Stimulated activated memory B cell treated with anti-CD40 and anti-IgM and Interleukin-4, amounts not matched to agents 10 μg/mL and 1 μg/mL and 100 μg/mL, for 72 hours (primary cell): Measurements from ENCODE around the gene ARHGAP12.
"Not testable (repeated sequence)": the region's sequence is repeated elsewhere in the genome, so short reads cannot be mapped to it uniquely, and the experiment has no call there.

ENCODE experiments used
- ATAC-seq: fragments of 150-1000 bp; cut with Tn5 transposase; 2 replicates; pipeline ENCODE4 v1.10.0; 2021
- H3K27ac Mint-ChIP-seq: one replicate; pipeline ENCODE4 v1.8.0; 2022; ENCODE audit warnings: mild to moderate bottlenecking, mixed read lengths
- H3K27me3 Mint-ChIP-seq: one replicate; pipeline ENCODE4 v1.8.0; 2022; ENCODE audit warnings: mixed read lengths
- H3K36me3 Mint-ChIP-seq: one replicate; pipeline ENCODE4 v1.8.0; 2022; ENCODE audit warnings: mixed read lengths
- H3K4me1 Mint-ChIP-seq: one replicate; pipeline ENCODE4 v1.8.0; 2022; ENCODE audit warnings: mixed read lengths
- H3K4me3 Mint-ChIP-seq: one replicate; pipeline ENCODE4 v1.8.0; 2022; ENCODE audit warnings: mild to moderate bottlenecking, moderate library complexity, mixed read lengths
- H3K9me3 Mint-ChIP-seq: one replicate; pipeline ENCODE4 v1.8.0; 2022; ENCODE audit warnings: mixed read lengths

The ARHGAP12 gene

DNA sequence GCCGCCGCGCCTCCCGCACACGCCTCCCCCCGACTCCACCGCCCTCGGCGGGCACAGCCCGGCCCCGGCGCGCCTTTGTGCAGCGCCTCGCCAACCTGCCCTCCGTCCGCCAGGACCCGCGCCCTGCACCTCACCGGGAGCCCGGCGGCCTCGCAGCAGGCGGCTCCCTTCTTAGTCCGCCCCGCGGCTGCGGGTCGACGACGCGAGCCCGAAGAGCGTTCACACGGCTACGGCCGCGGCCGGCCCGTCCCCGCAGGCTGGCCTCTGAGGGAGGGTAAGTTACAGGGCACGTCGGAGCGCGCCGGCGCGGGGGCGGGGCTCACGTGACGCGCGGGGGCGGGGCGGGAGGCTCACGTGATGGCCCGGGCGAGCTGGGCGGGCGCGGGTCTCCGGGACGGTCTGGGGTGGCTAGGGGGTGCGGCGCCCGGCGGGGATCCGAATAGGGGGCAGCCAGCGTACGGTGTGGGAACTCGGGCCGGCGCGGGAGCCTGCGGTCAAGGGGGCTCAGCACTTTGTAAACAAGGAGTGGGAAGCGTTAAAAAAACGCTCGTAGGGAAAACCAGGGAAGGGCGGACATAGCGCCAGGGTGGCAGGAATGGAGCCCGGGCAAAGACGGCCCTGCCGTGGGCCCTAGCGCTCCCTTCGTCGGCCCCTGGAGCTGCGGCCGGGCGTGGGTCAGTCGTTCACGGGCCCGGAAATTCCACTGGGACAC, at the start of gene ARHGAP12:
ARHGAP12 (minus strand) TSS at position 283 of the 712 bp plus-strand sequence. CDS start 19,976 bp downstream, outside the sequence.
- H3K27ac Mint-ChIP-seq = peak within 1 kb of the TSS; percentile 93
- H3K27me3 Mint-ChIP-seq = no peaks in the 10 kb centered on the region
- no peaks in the 10 kb centered on the region for H3K9me3 Mint-ChIP-seq
- H3K4me1 Mint-ChIP-seq = peaks cover 46% of the 10 kb centered on the region
- peak within 1 kb of the TSS; percentile 99 for H3K4me3 Mint-ChIP-seq
- ATAC-seq = peak; percentile 91
- no peaks in the 10 kb centered on the region for H3K36me3 Mint-ChIP-seq

- peaks cover 12% of the 10 kb centered on the region for H3K4me1 Mint-ChIP-seq
- no peak overlapping the region for H3K4me3 Mint-ChIP-seq
- no peak for ATAC-seq
- no peaks in the 10 kb centered on the region for H3K9me3 Mint-ChIP-seq
- no peaks in the 10 kb centered on the region for H3K36me3 Mint-ChIP-seq
- H3K27ac Mint-ChIP-seq = no peak overlapping the region
- H3K27me3 Mint-ChIP-seq = peaks cover 14% of the 10 kb centered on the region
Observed at GRCh38 chr10:31978156-31978483, 49.5 kb upstream of the ARHGAP12 start.

- Mint-ChIP-seq H3K9me3 (no peaks in the 10 kb centered on the region), H3K27me3 (peaks cover 14% of the 10 kb centered on the region)
- ATAC-seq = peak; percentile 79
Observed at GRCh38 chr10:31977440-31978155, 49.0 kb upstream of the ARHGAP12 start.

GRCh38 chr10:31975157-31975765, 46.6 kb upstream of the ARHGAP12 start:
- Mint-ChIP-seq H3K9me3 (no peaks in the 10 kb centered on the region), H3K36me3 (no peaks in the 10 kb centered on the region), H3K4me3 (no peak overlapping the region), H3K27ac (no peak overlapping the region), H3K4me1 (peaks cover 12% of the 10 kb centered on the region), H3K27me3 (peaks cover 9% of the 10 kb centered on the region)
- no peak for ATAC-seq

More at GRCh38 chr10:31977440-31978155, 49.0 kb upstream of the ARHGAP12 start:
- H3K4me1 Mint-ChIP-seq = peaks cover 12% of the 10 kb centered on the region
- peak overlapping the region; percentile 0 for H3K4me3 Mint-ChIP-seq
- H3K27ac Mint-ChIP-seq = no peak overlapping the region
- no peaks in the 10 kb centered on the region for H3K36me3 Mint-ChIP-seq

DNA sequence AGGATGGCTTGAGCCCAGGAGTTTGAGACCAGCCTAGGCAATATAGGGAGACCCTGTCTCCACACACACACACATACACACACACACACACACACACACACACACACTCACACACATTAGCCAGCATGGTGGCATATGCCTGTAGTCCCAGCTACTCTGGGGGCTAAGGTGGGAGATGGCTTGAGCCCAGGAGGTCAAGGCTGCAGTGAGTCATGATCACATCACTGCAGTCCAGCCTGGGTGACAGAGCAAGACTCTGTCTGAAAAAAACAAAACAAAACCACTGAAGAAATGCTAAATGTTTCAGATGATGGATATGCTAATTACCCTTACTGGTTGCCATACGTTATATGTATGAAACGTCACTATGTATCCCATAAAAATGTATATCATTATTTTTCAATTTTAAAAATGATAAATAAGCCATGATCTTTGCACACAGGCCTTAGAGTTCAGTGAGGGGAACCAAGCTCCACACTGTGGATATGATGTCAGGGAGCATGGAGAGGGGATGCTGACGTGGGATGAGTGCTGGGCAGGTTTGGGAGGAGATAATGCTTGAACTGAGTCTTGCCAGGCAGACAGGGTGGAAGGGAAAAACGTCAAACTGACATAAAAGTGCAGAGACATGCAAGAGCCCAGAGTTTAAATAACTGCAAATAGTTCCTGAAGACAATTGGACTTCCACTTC, 45.9 kb upstream of the ARHGAP12 start:
- Mint-ChIP-seq H3K36me3 (no peaks in the 10 kb centered on the region), H3K4me1 (peaks cover 12% of the 10 kb centered on the region), H3K27ac (no peak overlapping the region), H3K4me3 (no peak overlapping the region), H3K27me3 (peaks cover 2% of the 10 kb centered on the region), H3K9me3 (no peaks in the 10 kb centered on the region)
- ATAC-seq = no peak

- Mint-ChIP-seq H3K4me1 (peaks cover 8% of the 10 kb centered on the region), H3K27ac (no peak overlapping the region), H3K9me3 (no peaks in the 10 kb centered on the region), H3K36me3 (no peaks in the 10 kb centered on the region), H3K4me3 (no peak overlapping the region), H3K27me3 (no peaks in the 10 kb centered on the region)
- ATAC-seq = no peak
Observed at GRCh38 chr10:31972519-31973041, 43.9 kb upstream of the ARHGAP12 start.

DNA sequence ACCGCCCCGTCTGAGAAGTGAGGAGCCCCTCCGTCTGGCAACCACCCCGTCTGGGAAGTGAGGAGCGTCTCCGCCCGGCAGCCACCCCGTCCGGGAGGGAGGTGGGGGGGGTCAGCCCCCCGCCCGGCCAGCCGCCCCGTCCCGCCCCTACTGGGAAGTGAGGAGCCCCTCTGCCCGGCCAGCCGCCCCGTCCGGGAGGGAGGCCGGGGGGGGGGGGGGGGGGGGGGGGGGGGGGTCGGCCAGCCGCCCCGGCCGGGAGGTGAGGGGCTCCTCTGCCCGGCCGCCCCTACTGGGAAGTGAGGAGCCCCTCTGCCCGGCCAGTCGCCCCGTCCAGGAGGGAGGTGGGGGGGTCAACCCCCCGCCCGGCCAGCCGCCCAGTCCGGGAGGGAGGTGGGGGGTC, 41.2 kb upstream of the ARHGAP12 start:
- not testable (repeated sequence) for H3K4me1 Mint-ChIP-seq, H3K9me3 Mint-ChIP-seq, H3K36me3 Mint-ChIP-seq, H3K4me3 Mint-ChIP-seq, H3K27ac Mint-ChIP-seq, H3K27me3 Mint-ChIP-seq, ATAC-seq

DNA sequence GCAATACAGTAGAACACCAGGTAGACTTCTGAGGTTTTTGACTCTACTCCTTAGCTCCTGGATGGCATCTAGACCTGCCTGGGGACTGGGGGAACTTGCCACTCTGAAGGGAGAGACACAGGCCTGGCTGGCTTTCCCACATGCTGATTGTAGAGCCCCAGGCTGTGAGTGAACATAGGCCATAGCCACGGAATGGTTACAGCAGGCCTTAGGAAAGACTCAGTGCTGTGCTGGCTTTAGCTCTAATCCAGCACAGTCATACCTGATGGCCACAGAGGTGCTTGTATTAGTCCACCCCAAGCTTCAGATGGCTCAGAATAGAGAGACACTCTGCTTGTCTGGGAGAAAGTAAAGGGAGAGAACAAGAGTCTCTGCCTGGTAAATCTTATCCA, 35.0 kb upstream of the ARHGAP12 start:
- H3K27me3 Mint-ChIP-seq = no peaks in the 10 kb centered on the region

DNA sequence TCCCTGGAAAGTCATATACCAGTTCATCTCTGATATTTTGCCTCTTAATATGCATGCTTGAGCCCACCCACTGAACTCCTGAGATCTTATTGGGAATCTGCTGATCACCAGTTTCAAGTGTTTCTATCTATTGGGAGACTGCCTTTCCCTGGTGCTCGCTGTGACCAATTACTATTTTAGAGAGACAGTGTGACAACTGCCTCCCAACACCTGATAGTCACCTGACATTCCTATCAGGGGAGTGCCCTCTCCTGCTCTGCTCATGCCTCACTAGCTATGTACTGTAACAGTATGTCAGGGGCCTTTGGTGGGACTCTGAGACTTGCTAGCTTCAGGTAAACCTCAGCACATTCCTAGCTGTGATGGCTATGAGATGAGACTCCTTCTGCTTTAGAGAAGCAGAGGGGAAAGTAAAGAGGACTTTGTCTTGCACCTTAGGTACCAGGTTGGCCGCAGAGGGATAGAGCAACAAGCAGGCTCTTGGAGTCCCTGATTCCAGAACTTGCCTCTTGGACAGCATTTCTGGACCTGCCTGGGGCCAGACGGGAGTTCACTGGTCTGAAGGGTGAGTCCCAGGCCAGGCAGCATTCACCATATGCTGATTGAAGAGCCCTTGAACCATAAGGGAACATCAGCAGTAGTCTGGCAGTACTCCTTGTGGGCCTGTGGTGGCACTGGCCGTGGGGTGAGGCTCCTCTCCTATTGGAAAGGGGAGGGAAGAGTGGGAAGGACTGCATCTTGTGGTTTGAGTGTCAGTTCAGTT, 34.4 kb upstream of the ARHGAP12 start:
- no peak for ATAC-seq

More for the DNA sequence above, 35.0 kb upstream of the ARHGAP12 start:
- Mint-ChIP-seq H3K4me1 (peaks cover 10% of the 10 kb centered on the region), H3K27ac (no peak overlapping the region), H3K9me3 (no peaks in the 10 kb centered on the region), H3K4me3 (no peak overlapping the region), H3K36me3 (no peaks in the 10 kb centered on the region)
- ATAC-seq = no peak

GRCh38 chr10:31961277-31962074, 32.8 kb upstream of the ARHGAP12 start:
- no peak overlapping the region for H3K27ac Mint-ChIP-seq
- H3K9me3 Mint-ChIP-seq = no peaks in the 10 kb centered on the region
- H3K4me3 Mint-ChIP-seq = no peak overlapping the region
- H3K4me1 Mint-ChIP-seq = peaks cover 10% of the 10 kb centered on the region
- H3K27me3 Mint-ChIP-seq = no peaks in the 10 kb centered on the region
- peak; percentile 66 for ATAC-seq
- peaks cover under 1% of the 10 kb centered on the region for H3K36me3 Mint-ChIP-seq

More for the DNA sequence above, 34.4 kb upstream of the ARHGAP12 start:
- Mint-ChIP-seq H3K27me3 (no peaks in the 10 kb centered on the region), H3K4me3 (no peak overlapping the region), H3K9me3 (no peaks in the 10 kb centered on the region), H3K4me1 (peaks cover 10% of the 10 kb centered on the region), H3K27ac (no peak overlapping the region), H3K36me3 (no peaks in the 10 kb centered on the region)

- peaks cover 3% of the 10 kb centered on the region for H3K9me3 Mint-ChIP-seq
Observed at GRCh38 chr10:31959461-31960173, 31.0 kb upstream of the ARHGAP12 start.

GRCh38 chr10:31958856-31959255, 30.2 kb upstream of the ARHGAP12 start:
- H3K9me3 Mint-ChIP-seq = peaks cover 11% of the 10 kb centered on the region
- H3K4me3 Mint-ChIP-seq = no peak overlapping the region
- H3K27ac Mint-ChIP-seq = no peak overlapping the region
- no peaks in the 10 kb centered on the region for H3K27me3 Mint-ChIP-seq
- ATAC-seq = no peak
- peaks cover 10% of the 10 kb centered on the region for H3K4me1 Mint-ChIP-seq
- H3K36me3 Mint-ChIP-seq = peaks cover 15% of the 10 kb centered on the region

More at GRCh38 chr10:31959461-31960173, 31.0 kb upstream of the ARHGAP12 start:
- Mint-ChIP-seq H3K27me3 (no peaks in the 10 kb centered on the region), H3K4me1 (peaks cover 10% of the 10 kb centered on the region), H3K27ac (no peak overlapping the region), H3K36me3 (peaks cover 8% of the 10 kb centered on the region), H3K4me3 (no peak overlapping the region)
- no peak for ATAC-seq

DNA sequence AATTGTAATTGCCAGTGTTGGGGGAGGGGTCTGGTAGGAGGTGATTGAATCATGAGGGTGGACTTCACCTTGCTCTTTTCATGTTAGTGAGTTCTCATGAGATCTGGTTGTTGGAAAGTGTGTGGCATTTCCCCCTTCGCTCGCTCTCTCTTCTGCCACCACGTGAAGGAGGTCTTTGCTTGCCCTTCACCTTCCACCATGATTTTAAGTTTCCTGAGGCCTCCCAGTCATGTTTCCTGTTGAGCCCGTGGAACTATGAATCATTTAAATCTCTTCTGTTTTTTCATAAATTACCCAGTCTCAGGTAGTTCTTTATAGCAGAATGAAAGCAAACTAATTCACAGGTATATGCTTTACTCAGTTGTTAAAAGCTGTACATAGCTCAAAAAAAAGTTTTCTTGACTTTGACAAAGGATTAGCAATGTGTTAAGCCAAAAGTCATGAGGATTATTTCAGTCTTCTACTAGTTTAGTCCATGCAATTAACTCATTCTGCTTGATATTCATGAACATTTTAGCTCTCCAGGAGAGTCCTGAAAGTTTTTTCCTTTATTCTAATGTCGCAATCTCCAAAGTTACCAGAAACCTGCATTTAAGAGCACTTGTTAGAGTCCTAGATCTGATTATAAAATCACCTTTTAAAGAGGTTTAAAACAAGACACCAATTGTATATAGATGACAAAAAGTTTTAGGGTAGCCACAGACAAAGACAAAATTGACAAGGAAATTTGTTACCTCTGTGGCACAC, 27.7 kb upstream of the ARHGAP12 start:
- H3K36me3 Mint-ChIP-seq = peaks cover 18% of the 10 kb centered on the region
- ATAC-seq = no peak
- H3K4me1 Mint-ChIP-seq = peaks cover 4% of the 10 kb centered on the region

More for the DNA sequence above, 27.7 kb upstream of the ARHGAP12 start:
- H3K4me3 Mint-ChIP-seq = no peak overlapping the region
- H3K9me3 Mint-ChIP-seq = peaks cover 13% of the 10 kb centered on the region
- no peak overlapping the region for H3K27ac Mint-ChIP-seq
- H3K27me3 Mint-ChIP-seq = no peaks in the 10 kb centered on the region
